ENCODE results near the gene PFDN1. TPM values are rescaled to one million over a fixed set of nuclear protein-coding genes. Genes with fewer than 3 reads are reported as not detected.

Gene PFDN1
- total RNA-seq, 1 experiment from 2014 or later: 54.4 TPM

DNA sequence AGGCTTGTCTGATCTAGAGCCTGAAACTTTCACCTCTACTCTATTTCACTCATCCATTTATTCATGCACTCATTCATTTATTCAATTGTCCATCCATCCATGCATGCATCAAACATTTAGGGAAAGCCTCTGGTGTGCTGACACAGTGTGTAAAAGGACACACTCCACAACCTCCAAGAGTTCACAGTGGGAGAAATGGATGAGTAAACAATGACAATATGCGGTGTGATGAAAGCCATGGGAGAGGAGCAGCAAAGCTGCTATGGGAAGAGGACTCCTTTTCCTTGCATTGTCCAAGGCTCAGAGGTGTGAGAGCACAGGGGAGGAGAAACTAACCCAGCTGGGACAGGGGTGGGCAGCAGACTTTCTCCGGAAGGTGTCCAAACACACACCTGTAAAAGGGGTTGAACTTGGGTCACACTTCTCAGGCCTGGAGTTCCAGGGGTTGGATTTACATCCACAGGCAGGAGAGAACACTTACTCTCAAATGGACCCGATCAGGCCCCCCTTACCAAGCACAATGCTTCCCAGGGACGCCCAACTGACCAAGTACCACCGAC, 21.2 kb upstream of the PFDN1 start:
- BruUV-seq (replicated peaks): no TSS peak
- DNase-seq (ENCODE audit: low read depth, low spot score): no peak

More for the DNA sequence above, 21.2 kb upstream of the PFDN1 start:
- ChIA-PET POLR2A (interaction anchor here (0.5 kb wide), 1 partner anchor 74 kb away, joined by 3 read pairs; no protein-coding TSS in a partner anchor), CTCF (no interaction called here)
- TF ChIP-seq REST (IDR thresholded peaks at IDR 0.05; ENCODE audit: insufficient read depth in 1 of 2, low read depth in 2 of 2, low read length in 1 of 2) (no peak), POLR2AphosphoS5 (IDR thresholded peaks at IDR 0.05; ENCODE audit: low read depth, low read length) (no peak), SIN3A (IDR thresholded peaks at IDR 0.05; ENCODE audit: borderline replicate concordance, insufficient read depth, low read depth, low read length) (no peak), TCF7L2 (IDR thresholded peaks at IDR 0.05; ENCODE audit: low read depth, low read length) (no peak), CTCF (IDR thresholded peaks at IDR 0.05) (no peak)
- Histone ChIP-seq H3K27ac (ENCODE audit: low read length) (peak overlapping the region; percentile 44), H3K9me3 (ENCODE audit: control insufficient read depth, insufficient read depth, low read depth, low read length) (no peaks in the 10 kb centered on the region), H3K4me3 (ENCODE audit: low read depth in 2 of 2, low read length in 2 of 2) (no peak overlapping the region), H3K4me1 (ENCODE audit: control insufficient read depth, insufficient read depth, low read length) (peaks cover 16% of the 10 kb centered on the region), H3K36me3 (ENCODE audit: control insufficient read depth, insufficient read depth, low read length) (no peaks in the 10 kb centered on the region), H3K27me3 (ENCODE audit: control insufficient read depth, insufficient read depth, low read length) (no peaks in the 10 kb centered on the region)
- intact Hi-C loops (cut with micrococcal nuclease; ENCODE audit: unreplicated experiment): no loop called here
- in situ Hi-C loops (cut with HindIII; ENCODE audit: low pct_unique_long_range_greater_than_20kb, low sequenced_read_pairs): no loop called here
- ATAC-seq: no peak
